Endothelial cell (in vitro differentiated cells): ENCODE measurements around the gene ORC6. TPM values are rescaled to one million over a fixed set of nuclear protein-coding genes. Genes with fewer than 3 reads are reported as not detected.

Experiments used
- DNase-seq: peaks from one replicate; pipeline ENCODE4 v3.0.0; 2021; ENCODE audit warnings: low spot score
- H3K27ac Mint-ChIP-seq: one replicate; pipeline ENCODE4 v1.8.0; 2021; ENCODE audit warnings: mixed read lengths, inconsistent platforms; ENCODE audit not compliant: unreplicated experiment
- H3K27me3 Mint-ChIP-seq: one replicate; pipeline ENCODE4 v1.8.0; 2021; ENCODE audit warnings: mild to moderate bottlenecking, moderate library complexity, mixed read lengths, inconsistent platforms; ENCODE audit not compliant: unreplicated experiment
- H3K36me3 Mint-ChIP-seq: one replicate; pipeline ENCODE4 v1.8.0; 2021; ENCODE audit warnings: mild to moderate bottlenecking, low read depth, mixed read lengths, inconsistent platforms; ENCODE audit not compliant: unreplicated experiment
- H3K4me1 Mint-ChIP-seq: one replicate; pipeline ENCODE4 v1.8.0; 2021; ENCODE audit warnings: mild to moderate bottlenecking, mixed read lengths, inconsistent platforms; ENCODE audit not compliant: unreplicated experiment
- H3K4me3 Mint-ChIP-seq: one replicate; pipeline ENCODE4 v1.8.0; 2021; ENCODE audit warnings: mild to moderate bottlenecking, mixed read lengths, inconsistent platforms; ENCODE audit not compliant: unreplicated experiment
- H3K9me3 Mint-ChIP-seq: one replicate; pipeline ENCODE4 v1.8.0; 2021; ENCODE audit warnings: mixed read lengths, inconsistent platforms; ENCODE audit not compliant: unreplicated experiment
- total RNA-seq: library from RNA; stranded (reverse); fragmentation: NEBNext Ultra II Directional; extraction: Animal tissue kit (Norgen Biotek cat#: 25700); gene quantifications from one replicate; pipeline ENCODE4 v1.2.1, GENCODE V29; 2021; ENCODE audit not compliant: unreplicated experiment
- TF ChIP-seq, protein P1 (sequence below): fragments of 200-600 bp; sonication (generic); IDR thresholded peaks from one replicate; pipeline ENCODE4 v1.5.0; 2021; ENCODE audit warnings: antibody characterized with exemption; ENCODE audit not compliant: unreplicated experiment

The ORC6 gene
- total RNA-seq, 1 donor from 2014 or later, result 22.4 TPM

DNA sequence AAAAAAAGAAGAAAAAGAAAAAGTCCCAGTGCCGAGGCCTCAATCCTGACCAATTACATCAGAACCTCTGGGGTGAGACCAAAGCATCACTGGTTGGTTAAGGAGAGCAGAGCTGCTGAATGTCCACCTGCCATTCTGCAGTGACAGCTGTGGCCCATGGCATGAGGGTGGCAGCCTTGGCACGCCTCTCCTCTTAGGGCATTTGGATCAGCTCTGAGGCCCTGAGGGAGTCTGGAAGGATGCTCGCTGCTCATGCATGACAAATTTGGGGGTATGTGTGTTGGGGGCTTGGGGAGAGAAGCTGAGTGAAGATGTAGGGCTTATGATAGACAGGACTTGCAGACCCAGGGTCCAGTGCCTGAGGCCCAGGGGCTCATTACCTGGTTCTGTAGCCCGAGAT lies 32.4 kb downstream of the ORC6 start:
- no peaks in the 10 kb centered on the region for H3K9me3 Mint-ChIP-seq
- H3K36me3 Mint-ChIP-seq, result no peaks in the 10 kb centered on the region
- DNase-seq, result no peak
- TF ChIP-seq, protein P1, sequence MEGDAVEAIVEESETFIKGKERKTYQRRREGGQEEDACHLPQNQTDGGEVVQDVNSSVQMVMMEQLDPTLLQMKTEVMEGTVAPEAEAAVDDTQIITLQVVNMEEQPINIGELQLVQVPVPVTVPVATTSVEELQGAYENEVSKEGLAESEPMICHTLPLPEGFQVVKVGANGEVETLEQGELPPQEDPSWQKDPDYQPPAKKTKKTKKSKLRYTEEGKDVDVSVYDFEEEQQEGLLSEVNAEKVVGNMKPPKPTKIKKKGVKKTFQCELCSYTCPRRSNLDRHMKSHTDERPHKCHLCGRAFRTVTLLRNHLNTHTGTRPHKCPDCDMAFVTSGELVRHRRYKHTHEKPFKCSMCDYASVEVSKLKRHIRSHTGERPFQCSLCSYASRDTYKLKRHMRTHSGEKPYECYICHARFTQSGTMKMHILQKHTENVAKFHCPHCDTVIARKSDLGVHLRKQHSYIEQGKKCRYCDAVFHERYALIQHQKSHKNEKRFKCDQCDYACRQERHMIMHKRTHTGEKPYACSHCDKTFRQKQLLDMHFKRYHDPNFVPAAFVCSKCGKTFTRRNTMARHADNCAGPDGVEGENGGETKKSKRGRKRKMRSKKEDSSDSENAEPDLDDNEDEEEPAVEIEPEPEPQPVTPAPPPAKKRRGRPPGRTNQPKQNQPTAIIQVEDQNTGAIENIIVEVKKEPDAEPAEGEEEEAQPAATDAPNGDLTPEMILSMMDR, result no peak
- H3K4me3 Mint-ChIP-seq, result no peak overlapping the region
- H3K4me1 Mint-ChIP-seq, result no peaks in the 10 kb centered on the region
- H3K27ac Mint-ChIP-seq, result no peak overlapping the region
- H3K27me3 Mint-ChIP-seq, result peaks cover 5% of the 10 kb centered on the region

DNA sequence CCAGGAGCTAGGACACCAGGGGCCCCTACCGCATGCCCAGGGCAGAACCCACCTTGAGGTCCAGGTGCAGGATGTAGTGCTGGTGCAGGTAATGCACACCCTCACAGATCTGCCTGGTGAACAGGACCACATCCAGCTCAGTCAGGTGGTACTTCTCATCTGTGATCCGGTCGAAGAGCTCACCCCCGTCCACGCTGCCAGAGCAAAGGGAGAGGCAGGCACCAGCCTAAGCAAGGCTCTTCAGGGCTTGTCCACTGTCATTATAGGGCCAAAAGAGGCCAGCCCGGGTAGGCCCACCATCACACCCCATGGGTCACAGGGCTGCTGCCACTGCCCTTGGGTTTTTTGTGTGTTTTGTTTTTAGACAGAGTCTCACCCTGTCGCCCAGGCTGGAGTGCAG lies 37.7 kb downstream of the ORC6 start:
- TF ChIP-seq, protein P1, result no peak
- DNase-seq, result no peak
- no peak overlapping the region for H3K4me3 Mint-ChIP-seq
- peaks cover 7% of the 10 kb centered on the region for H3K27me3 Mint-ChIP-seq
- no peak overlapping the region for H3K27ac Mint-ChIP-seq
- no peaks in the 10 kb centered on the region for H3K36me3 Mint-ChIP-seq
- no peaks in the 10 kb centered on the region for H3K4me1 Mint-ChIP-seq
- no peaks in the 10 kb centered on the region for H3K9me3 Mint-ChIP-seq

DNA sequence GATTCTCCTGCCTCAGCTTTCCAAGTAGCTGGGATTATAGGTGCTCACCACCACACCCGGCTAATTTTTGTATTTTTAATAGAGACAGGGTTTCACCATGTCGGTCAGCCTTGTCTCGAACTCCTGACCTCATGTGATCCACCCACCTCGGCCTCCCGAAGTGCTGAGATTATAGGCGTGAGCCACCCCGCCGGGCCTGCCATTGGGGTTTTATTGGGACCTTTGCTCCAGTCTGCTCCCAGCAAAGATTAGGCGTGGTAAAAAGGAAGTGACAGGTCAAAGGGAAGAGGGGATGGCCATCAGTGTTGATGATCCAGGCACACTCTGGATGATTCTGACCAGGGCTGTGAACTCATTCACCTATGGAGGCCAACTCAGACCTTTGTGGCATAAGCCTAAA lies 38.2 kb downstream of the ORC6 start:
- H3K27ac Mint-ChIP-seq, result no peak overlapping the region
- no peak for DNase-seq
- no peak overlapping the region for H3K4me3 Mint-ChIP-seq
- H3K9me3 Mint-ChIP-seq, result no peaks in the 10 kb centered on the region
- peaks cover 7% of the 10 kb centered on the region for H3K27me3 Mint-ChIP-seq
- no peaks in the 10 kb centered on the region for H3K36me3 Mint-ChIP-seq
- TF ChIP-seq, protein P1, result no peak
- H3K4me1 Mint-ChIP-seq, result no peaks in the 10 kb centered on the region

DNA sequence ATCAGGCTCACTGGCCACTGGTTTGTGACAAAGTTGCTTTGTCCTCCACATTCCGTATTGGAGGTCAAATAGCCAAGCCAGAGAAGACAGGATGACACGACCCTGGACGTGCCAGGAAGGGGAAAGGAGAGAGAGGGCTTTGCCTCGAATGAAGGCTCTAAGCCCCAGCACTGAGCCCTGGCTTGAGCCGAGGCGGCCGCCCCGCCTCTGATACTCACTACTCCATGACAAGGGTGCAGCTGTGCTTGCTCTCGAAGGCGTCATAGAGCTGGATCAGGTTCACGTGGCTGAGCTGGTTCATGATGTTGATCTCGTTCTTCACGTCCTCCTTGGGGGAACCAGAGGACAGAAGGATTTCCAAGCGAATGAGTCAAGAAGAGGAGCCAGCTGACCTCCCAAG lies 39.3 kb downstream of the ORC6 start:
- H3K9me3 Mint-ChIP-seq, result no peaks in the 10 kb centered on the region
- no peak overlapping the region for H3K27ac Mint-ChIP-seq
- H3K4me1 Mint-ChIP-seq, result no peaks in the 10 kb centered on the region
- peaks cover 5% of the 10 kb centered on the region for H3K27me3 Mint-ChIP-seq
- H3K4me3 Mint-ChIP-seq, result no peak overlapping the region
- no peaks in the 10 kb centered on the region for H3K36me3 Mint-ChIP-seq
- TF ChIP-seq, protein P1, result no peak
- no peak for DNase-seq

DNA sequence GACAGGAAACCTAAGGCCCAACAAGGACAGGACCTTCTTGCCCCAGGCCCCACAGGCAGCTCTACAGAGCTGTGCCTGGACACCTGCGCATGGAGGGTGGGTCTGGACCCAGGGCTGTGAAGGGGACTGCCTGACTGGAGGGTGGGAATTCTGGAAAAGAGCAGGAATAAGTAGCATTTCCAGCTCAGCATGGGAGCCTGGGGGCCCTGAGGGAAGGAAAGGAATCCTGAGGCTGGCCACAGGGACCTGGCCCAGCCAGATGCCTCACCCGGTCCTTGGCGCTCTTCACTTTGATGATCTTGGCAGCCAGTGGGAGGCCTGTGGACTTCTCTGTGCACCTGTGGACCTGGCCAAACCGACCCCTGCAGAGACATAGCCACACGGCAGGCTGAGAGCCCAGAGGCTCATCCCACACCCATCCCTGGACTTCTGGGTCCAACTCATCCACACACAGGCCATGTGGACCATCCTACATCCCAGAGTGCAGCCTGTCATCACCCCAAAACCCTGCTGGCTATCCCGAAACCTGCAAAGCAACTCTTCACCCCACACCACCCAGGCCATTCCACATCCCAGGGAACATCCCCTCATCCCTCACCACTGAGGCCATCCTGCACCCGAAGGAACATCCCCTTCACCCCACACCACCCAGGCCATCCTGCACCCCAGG lies 40.0 kb downstream of the ORC6 start:
- Mint-ChIP-seq H3K36me3 (no peaks in the 10 kb centered on the region), H3K4me3 (no peak overlapping the region), H3K4me1 (no peaks in the 10 kb centered on the region), H3K27ac (no peak overlapping the region), H3K9me3 (no peaks in the 10 kb centered on the region), H3K27me3 (peaks cover 5% of the 10 kb centered on the region)
- TF ChIP-seq, protein P1, result no peak
- DNase-seq, result no peak
